Right lobe of liver (tissue), 4 donors: Measurements from ENCODE around the gene DVL1.
"Not testable (repeated sequence)": the region's sequence is repeated elsewhere in the genome, so short reads cannot be mapped to it uniquely, and the experiment has no call there.

ENCODE experiments used
- POLR2A ChIP-seq: fragments of 450-650 bp; IDR thresholded peaks from one replicate; pipeline ENCODE4 v1.6.1; 2017; ENCODE audit warnings: antibody characterized with exemption, mild to moderate bottlenecking
- TF ChIP-seq, protein P1 (sequence below), 4 donors: fragments of 200-600 bp in 3 of 4; fragments of 450-650 bp in 1 of 4; IDR thresholded peaks; one replicate each; pipeline versions ENCODE4 v1.5.1 to v1.8.0; 2016 to 2022; ENCODE audit warnings: antibody characterized with exemption in 4 of 4, mild to moderate bottlenecking in 2 of 4
- donor health status: DM: no; HTN: no; CAD: no.
- donor health status: DM: no; HTN: no; CAD: no.
- donor health status: DM: no; HTN: yes; CAD: no.

- TF ChIP-seq, protein P1, sequence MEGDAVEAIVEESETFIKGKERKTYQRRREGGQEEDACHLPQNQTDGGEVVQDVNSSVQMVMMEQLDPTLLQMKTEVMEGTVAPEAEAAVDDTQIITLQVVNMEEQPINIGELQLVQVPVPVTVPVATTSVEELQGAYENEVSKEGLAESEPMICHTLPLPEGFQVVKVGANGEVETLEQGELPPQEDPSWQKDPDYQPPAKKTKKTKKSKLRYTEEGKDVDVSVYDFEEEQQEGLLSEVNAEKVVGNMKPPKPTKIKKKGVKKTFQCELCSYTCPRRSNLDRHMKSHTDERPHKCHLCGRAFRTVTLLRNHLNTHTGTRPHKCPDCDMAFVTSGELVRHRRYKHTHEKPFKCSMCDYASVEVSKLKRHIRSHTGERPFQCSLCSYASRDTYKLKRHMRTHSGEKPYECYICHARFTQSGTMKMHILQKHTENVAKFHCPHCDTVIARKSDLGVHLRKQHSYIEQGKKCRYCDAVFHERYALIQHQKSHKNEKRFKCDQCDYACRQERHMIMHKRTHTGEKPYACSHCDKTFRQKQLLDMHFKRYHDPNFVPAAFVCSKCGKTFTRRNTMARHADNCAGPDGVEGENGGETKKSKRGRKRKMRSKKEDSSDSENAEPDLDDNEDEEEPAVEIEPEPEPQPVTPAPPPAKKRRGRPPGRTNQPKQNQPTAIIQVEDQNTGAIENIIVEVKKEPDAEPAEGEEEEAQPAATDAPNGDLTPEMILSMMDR (IDR thresholded peaks at IDR 0.05), result not testable (repeated sequence)
- not testable (repeated sequence) for TF ChIP-seq POLR2A
These were observed 33.0 kb downstream of the DVL1 start for GRCh38 chr1:1316199-1316598.
